Endodermal cell (in vitro differentiated cells): ENCODE results near the gene RNF175. TPM values are rescaled to one million over a fixed set of nuclear protein-coding genes. Genes with fewer than 3 reads are reported as not detected.

ENCODE experiments used
- DNase-seq: peaks from one replicate; pipeline ENCODE4 v3.0.0-alpha.2; 2017
- H3K27ac ChIP-seq: 2 replicates; pipeline ENCODE4 v1.5.1; 2013; ENCODE audit warnings: mild to moderate bottlenecking, low read depth, low read length, moderate library complexity
- H3K27me3 ChIP-seq: 2 replicates; pipeline ENCODE4 v1.6.1; 2013; ENCODE audit warnings: mild to moderate bottlenecking, low read length, moderate library complexity; ENCODE audit not compliant: insufficient read depth, control insufficient read depth, poor library complexity, severe bottlenecking
- H3K36me3 ChIP-seq: 2 replicates; pipeline ENCODE4 v1.7.0; 2013; ENCODE audit warnings: mild to moderate bottlenecking, low read length, moderate library complexity; ENCODE audit not compliant: control insufficient read depth, insufficient read depth
- H3K4me1 ChIP-seq: one replicate; pipeline ENCODE4 v1.7.0; 2013; ENCODE audit warnings: low read length; ENCODE audit not compliant: control insufficient read depth, insufficient read depth
- H3K4me3 ChIP-seq: 2 replicates; pipeline ENCODE4 v1.5.1; 2013; ENCODE audit warnings: mild to moderate bottlenecking, low read length, moderate library complexity
- H3K9ac ChIP-seq: 2 replicates; pipeline ENCODE4 v1.6.1; 2013; ENCODE audit warnings: mild to moderate bottlenecking, low read length, moderate library complexity; ENCODE audit not compliant: poor library complexity, severe bottlenecking; ENCODE audit errors: extremely low read depth
- H3K9me3 ChIP-seq: 2 replicates; pipeline ENCODE4 v1.6.1; 2013; ENCODE audit warnings: mild to moderate bottlenecking, low read length, moderate library complexity; ENCODE audit not compliant: control insufficient read depth
- H3K27ac Mint-ChIP-seq: 2 replicates; pipeline ENCODE4 v1.8.0; 2020; ENCODE audit warnings: mixed read lengths
- H3K27me3 Mint-ChIP-seq: 2 replicates; pipeline ENCODE4 v1.8.0; 2021; ENCODE audit warnings: mild to moderate bottlenecking, mixed read lengths; ENCODE audit not compliant: insufficient read depth
- H3K36me3 Mint-ChIP-seq: 2 replicates; pipeline ENCODE4 v1.8.0; 2020; ENCODE audit warnings: low read depth, mixed read lengths
- H3K4me1 Mint-ChIP-seq: 2 replicates; pipeline ENCODE4 v1.8.0; 2020; ENCODE audit warnings: mixed read lengths
- H3K4me3 Mint-ChIP-seq: 2 replicates; pipeline ENCODE4 v1.8.0; 2020; ENCODE audit warnings: mild to moderate bottlenecking, moderate library complexity, mixed read lengths
- H3K9me3 Mint-ChIP-seq: 2 replicates; pipeline ENCODE4 v1.8.0; 2020; ENCODE audit warnings: mild to moderate bottlenecking, mixed read lengths
- WGBS, 2 experiments: methylation state at CpG; one replicate each; pipeline versions ENCODE4 v1.1.5 to v1.1.7; 2013; ENCODE audit warnings: missing lambda C conversion rate in 2 of 2, mixed read lengths in 1 of 2; ENCODE audit not compliant: insufficient coverage in 1 of 2, insufficient read length in 1 of 2; 5-methylcytosine and 5-hydroxymethylcytosine counted together
- total RNA-seq, 2 donors: library from RNA; stranded (reverse); fragmentation: NEBNext Ultra II Directional in 1 of 2; extraction: Animal tissue kit (Norgen Biotek cat#: 25700) in 1 of 2; gene quantifications; 2 replicates in 1 of 2; 3 replicates in 1 of 2; pipeline ENCODE4 v1.2.1, GENCODE V29; 2021
- TF ChIP-seq, protein P1 (sequence below): fragments of 200-600 bp; sonication (generic); conservative IDR thresholded peaks from 2 replicates; pipeline ENCODE4 v1.5.0; 2021; ENCODE audit warnings: antibody characterized with exemption, mild to moderate bottlenecking

The RNF175 gene
- total RNA-seq, 2 donors from 2014 or later = 1.7 to 4.2 TPM

DNA sequence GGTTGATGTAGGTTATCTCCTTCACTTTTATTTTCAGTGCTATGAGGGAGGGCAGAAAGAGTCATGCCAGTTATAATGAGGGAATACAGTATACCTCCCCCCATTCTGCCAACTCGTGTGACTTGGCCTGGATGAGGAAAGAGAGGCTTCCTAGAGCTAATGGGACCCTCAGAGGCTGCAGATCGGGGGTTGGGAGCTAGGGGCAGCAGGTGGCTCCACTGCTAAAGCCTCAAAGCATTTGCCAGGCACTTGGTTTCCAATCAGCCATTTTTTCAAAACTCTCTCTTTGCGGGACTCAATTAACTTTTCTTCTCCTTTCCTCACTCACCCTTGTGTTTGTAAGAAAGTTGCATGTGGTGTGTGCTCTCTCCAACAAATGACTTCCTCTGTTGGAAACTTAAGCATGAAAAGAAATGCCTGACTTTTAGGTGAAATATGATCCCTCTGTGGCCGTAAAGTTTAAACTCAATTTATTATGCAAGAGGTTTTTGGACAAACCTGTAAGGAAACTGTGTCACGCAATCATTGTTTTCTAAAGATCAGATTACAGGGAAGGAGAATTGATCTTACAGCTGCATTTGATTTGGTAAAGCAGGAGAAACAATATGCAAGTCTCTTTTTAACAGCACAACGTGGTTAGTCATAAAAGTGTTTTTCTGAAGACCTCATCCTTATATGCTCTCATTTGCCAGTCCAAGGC lies 22.0 kb upstream of the RNF175 start:
- TF ChIP-seq, protein P1, sequence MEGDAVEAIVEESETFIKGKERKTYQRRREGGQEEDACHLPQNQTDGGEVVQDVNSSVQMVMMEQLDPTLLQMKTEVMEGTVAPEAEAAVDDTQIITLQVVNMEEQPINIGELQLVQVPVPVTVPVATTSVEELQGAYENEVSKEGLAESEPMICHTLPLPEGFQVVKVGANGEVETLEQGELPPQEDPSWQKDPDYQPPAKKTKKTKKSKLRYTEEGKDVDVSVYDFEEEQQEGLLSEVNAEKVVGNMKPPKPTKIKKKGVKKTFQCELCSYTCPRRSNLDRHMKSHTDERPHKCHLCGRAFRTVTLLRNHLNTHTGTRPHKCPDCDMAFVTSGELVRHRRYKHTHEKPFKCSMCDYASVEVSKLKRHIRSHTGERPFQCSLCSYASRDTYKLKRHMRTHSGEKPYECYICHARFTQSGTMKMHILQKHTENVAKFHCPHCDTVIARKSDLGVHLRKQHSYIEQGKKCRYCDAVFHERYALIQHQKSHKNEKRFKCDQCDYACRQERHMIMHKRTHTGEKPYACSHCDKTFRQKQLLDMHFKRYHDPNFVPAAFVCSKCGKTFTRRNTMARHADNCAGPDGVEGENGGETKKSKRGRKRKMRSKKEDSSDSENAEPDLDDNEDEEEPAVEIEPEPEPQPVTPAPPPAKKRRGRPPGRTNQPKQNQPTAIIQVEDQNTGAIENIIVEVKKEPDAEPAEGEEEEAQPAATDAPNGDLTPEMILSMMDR = peak; percentile 53
- Histone ChIP-seq H3K36me3 (no peaks in the 10 kb centered on the region), H3K9me3 (no peaks in the 10 kb centered on the region), H3K4me1 (no peaks in the 10 kb centered on the region), H3K9ac (no peak overlapping the region), H3K4me3 (no peak overlapping the region), H3K27ac (peak overlapping the region; percentile 7), H3K27me3 (peaks cover 2% of the 10 kb centered on the region)
- Mint-ChIP-seq H3K27me3 (no peaks in the 10 kb centered on the region), H3K9me3 (peaks cover 3% of the 10 kb centered on the region), H3K4me1 (peaks cover 21% of the 10 kb centered on the region), H3K27ac (no peak overlapping the region), H3K36me3 (no peaks in the 10 kb centered on the region), H3K4me3 (no peak overlapping the region)
- WGBS, 2 experiments = 70 to 79% methylated on average over 5 to 6 of the region's 6 CpGs
- peak; percentile 60 for DNase-seq

DNA sequence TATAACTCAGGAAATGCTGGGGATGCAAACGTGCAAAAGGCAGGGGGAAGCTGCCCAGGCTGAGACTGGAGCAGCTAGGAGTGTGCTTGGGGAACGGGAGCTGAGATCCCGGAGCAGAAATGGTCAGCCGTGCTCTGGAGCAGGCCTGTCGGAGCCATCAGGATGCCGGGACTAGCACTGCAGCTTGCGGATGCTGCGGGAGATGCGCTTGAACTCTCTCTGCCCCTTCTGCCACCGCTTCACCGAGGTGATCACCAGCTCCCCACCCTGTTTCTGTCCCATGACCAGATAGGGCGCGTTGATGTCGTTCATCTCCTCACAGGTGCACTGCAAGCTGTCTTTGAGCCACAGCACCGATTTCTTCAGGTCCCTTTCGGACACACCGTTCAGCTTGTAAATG lies 21.5 kb upstream of the RNF175 start:
- H3K27ac Mint-ChIP-seq = no peak overlapping the region
- peak; percentile 57 for DNase-seq
- WGBS, 2 experiments = 93 to 94% methylated on average over 16 to 17 of the region's 17 CpGs
- no peaks in the 10 kb centered on the region for H3K27me3 Mint-ChIP-seq
- Histone ChIP-seq H3K36me3 (no peaks in the 10 kb centered on the region), H3K4me1 (no peaks in the 10 kb centered on the region), H3K9ac (no peak overlapping the region), H3K9me3 (no peaks in the 10 kb centered on the region), H3K27me3 (no peaks in the 10 kb centered on the region), H3K4me3 (no peak overlapping the region), H3K27ac (peak overlapping the region; percentile 3)
- TF ChIP-seq, protein P1 = no peak
- H3K4me1 Mint-ChIP-seq = peaks cover 17% of the 10 kb centered on the region
- no peak overlapping the region for H3K4me3 Mint-ChIP-seq
- peaks cover 3% of the 10 kb centered on the region for H3K9me3 Mint-ChIP-seq
- no peaks in the 10 kb centered on the region for H3K36me3 Mint-ChIP-seq

DNA sequence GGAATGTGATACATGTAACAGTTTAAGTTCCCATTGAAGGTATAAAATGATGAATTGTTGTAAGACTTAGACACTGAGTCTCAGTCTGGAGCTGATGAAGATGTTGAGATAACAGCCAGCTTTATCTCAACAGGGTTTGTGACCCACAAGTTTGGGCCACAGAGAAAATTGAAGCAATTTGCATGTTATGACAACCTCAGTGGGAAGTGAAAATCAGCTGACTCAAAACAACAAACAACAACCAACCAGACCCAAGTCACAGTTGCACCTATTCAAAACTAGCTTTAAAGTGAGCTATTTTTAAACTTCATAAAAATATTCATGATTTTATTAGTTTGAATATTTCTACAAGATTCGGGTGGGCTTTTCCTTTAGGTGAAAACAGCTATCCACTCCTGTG lies 21.1 kb upstream of the RNF175 start:
- Mint-ChIP-seq H3K36me3 (no peaks in the 10 kb centered on the region), H3K27ac (no peak overlapping the region), H3K9me3 (peaks cover 3% of the 10 kb centered on the region), H3K4me3 (no peak overlapping the region), H3K27me3 (no peaks in the 10 kb centered on the region), H3K4me1 (peaks cover 14% of the 10 kb centered on the region)
- H3K36me3 ChIP-seq = no peaks in the 10 kb centered on the region
- H3K9me3 ChIP-seq = no peaks in the 10 kb centered on the region
- WGBS, 2 experiments = 85 to 100% methylated on average over 1 of the region's 1 CpG
- no peak for DNase-seq
- no peak overlapping the region for H3K9ac ChIP-seq
- H3K4me1 ChIP-seq = no peaks in the 10 kb centered on the region
- H3K4me3 ChIP-seq = no peak overlapping the region
- H3K27ac ChIP-seq = no peak overlapping the region
- TF ChIP-seq, protein P1 = no peak
- H3K27me3 ChIP-seq = no peaks in the 10 kb centered on the region
